GM21381 (cell line): ENCODE measurements around the gene PATZ1.
"Not testable (repeated sequence)": the region's sequence is repeated elsewhere in the genome, so short reads cannot be mapped to it uniquely, and the experiment has no call there.

Experiments
- ATAC-seq: cut with Tn5 transposase; IDR thresholded peaks from one replicate; pipeline ENCODE4 v1.9.1; 2021; ENCODE audit warnings: mild to moderate bottlenecking, moderate library complexity; ENCODE audit not compliant: unreplicated experiment

PATZ1 gene

DNA sequence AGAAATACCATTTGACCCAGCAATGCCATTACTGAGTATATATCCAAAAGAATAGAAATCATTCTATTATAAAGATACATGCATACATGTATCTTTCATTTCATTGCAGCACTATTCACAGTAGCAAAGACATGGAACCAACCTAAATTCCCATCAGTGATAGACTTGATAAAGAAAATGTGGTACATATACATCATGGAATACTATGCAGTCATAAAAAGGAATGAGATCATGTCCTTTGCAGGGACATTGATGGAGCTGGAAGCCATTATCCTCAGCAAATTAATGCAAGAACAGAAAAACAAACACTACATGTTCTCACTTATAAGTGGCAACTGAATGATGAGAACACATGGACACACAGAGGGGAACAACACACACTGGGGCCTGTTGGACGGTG is 31.9 kb downstream of the PATZ1 start:
- not testable (repeated sequence) for ATAC-seq

DNA sequence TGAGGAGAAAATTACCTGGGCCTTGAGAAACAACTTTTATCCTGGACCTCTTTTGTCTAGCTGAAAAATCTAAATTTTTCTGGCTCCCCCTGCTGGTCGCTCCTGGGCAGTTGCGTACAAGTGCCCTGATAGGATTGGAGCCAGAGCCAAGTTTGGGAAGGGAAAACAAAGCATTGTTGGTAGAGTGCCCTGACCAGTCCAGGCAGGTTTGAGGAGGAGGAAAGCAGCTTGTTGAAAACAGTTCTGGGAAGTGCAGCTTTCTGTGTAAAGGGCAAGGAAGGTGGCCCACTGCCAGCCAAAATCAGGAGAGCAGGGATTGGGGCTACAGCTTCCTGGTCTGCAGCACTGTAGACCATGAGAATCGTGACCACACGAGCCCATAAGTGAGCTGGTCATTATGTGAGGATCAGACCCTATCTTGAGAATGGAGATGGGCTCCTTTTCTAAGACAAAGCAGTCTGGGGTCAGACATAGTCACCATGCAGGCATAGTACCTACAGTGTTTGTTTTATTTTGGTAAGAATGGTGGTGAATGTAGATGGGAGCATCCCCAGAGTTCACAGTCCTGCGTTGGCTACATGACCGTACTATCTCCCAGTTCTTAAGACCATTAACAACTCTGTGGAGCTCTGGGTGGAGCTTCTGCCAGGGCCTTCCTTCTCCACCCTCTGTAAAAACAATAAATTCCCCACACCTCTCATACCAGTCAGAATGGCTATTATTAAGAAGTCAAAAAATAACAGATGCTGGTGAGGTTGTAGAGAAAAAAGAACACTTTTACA is 32.6 kb downstream of the PATZ1 start:
- no peak for ATAC-seq

DNA sequence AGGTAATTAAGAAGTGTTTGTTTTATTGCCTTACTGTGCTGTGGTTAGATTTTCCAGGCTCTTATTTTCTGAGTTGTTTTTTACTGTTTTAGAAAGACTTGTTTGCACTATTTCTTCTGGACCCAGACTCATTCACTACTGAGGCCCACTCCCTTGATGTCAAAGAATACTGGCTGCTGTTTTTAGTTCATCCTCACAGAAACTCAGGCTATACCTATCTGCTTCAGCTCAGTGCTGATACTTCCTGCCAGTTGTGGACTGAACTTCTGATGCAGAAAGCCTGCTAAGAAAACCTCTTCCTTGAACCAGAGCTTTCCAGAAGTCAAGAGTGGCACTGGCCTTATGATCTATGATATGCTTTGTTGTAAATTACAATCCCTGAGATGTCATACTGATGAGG is 38.0 kb downstream of the PATZ1 start:
- ATAC-seq = no peak

DNA sequence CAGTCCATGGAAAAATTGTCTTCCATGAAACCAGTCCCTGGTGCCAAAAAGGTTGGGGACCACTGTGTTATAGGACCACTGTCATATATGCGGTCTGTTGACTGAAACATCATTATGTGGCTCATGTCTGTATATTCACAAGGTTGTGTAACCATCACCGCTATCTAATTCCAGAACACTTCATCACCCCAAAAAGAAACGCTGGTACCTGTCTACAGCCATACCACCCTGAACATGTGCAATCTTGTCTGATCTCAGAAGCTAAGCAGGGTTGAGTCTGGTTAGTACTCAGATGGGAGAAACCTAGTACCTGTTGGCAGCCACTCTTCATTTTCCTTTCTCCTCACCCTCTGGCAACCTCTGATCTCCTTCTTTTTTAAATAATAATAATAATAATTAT is 41.0 kb downstream of the PATZ1 start:
- ATAC-seq = no peak

DNA sequence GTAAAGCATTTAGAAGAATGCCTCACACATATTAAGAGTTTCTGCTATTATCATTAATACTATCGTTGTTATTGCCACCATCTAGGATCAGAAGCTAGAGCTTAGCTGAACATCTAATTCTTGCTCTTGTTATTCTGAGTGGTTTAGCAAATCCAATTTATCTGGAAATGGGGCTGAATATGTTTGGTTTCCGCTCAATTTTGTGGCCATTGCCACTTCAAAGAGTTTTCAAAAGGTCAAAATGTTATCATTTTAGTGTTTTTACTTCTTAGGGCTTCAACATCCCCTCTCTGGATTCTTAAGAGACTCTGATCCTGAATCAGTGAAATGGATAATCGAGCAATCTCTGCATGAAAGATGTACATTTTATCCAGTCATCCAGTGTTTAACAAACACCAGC is 43.6 kb downstream of the PATZ1 start:
- ATAC-seq = no peak

DNA sequence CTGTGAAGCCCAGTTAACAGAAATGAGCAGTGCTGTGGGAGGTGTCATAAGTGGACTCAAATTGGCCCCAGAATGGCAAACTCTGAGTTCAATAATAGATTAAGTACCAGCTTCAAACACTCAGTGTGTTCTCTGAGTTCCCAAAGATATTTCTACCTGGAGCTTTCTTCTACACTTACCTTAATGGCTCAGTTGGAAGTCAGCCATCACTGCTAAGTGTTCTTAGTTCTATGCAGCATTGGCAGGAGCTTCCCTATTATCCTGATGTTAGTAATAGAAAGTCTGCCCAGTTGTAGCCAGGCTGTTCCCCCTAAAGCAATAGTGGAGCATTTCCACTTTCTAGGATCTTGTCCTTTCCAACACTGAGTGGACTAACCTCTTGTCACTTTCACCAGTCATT is 44.1 kb downstream of the PATZ1 start:
- ATAC-seq = no peak

DNA sequence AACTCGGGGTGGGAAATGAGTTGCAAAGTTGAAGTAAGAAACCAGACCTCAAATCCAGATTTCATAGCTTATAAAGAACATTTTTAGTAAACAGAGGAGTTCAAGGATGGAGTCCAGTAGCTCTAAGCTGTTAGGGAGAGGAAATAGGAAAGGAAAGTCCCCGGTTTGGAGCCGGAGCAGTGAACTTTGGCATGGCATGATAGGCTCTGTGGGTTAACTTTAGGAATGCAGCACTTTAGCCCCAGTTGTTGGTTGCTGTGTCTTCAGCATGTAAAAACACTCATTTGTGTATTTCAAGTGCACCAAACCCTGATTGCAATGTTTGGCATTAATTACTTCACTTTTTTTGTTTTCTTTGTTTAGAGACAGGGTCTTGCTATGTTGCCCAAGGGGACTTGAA is 45.2 kb downstream of the PATZ1 start:
- ATAC-seq = no peak

DNA sequence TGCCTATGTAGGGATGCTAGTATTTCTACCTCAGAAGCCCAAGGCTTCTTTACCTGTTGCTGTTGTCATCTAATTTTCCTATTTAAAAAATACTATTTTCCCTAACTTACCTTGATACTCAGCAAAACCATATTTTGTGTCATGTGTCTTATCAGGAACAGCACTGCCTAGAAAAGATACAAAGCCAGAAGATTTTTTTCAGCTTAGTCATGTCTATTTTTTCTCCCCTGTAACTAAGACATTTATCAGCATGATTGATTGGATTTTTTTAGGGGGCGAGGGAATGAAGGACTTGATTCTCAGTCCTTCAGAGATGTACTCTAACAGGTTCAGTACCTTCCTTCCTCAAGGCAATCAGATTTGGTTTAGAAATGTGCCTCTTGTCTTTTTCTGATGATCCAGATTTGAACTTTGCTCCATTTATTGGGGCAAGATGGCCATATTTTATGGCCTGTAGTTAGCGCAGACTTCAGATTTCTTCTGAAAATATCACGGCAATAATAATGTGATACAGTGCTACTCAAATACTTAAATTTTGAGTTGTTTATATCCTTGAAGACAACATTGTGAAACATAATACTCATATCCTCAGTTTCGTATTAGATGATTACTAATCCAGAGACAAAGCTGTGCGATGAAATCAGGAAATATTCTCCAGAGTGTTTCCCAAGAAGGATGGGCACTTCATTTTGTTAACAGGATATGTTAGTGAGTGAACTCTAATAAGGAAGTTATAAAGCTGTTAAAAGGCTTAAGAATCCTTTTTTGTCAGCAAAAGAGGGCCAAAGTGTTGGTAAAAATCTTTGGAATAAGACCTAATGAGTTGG is 50.1 kb downstream of the PATZ1 start:
- no peak for ATAC-seq

DNA sequence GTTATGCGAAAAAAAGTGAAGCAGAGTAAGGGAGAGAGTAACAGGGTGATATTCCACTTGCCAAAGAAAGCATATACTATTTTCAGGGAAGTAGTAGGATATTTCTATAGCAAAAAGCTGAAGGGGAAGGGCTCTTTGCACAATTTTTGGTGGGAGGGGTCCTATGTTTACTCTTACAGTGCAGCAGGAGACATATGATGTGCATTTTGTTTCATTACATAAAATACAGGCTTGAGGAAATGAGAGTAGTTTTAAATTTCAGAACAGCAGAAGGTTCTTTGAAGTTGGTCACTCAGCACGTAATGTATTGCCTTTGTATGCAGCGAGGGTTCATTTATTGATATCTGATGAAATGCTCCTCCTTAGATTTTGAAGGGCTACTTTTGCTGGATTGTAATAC is 50.8 kb downstream of the PATZ1 start:
- ATAC-seq = no peak

DNA sequence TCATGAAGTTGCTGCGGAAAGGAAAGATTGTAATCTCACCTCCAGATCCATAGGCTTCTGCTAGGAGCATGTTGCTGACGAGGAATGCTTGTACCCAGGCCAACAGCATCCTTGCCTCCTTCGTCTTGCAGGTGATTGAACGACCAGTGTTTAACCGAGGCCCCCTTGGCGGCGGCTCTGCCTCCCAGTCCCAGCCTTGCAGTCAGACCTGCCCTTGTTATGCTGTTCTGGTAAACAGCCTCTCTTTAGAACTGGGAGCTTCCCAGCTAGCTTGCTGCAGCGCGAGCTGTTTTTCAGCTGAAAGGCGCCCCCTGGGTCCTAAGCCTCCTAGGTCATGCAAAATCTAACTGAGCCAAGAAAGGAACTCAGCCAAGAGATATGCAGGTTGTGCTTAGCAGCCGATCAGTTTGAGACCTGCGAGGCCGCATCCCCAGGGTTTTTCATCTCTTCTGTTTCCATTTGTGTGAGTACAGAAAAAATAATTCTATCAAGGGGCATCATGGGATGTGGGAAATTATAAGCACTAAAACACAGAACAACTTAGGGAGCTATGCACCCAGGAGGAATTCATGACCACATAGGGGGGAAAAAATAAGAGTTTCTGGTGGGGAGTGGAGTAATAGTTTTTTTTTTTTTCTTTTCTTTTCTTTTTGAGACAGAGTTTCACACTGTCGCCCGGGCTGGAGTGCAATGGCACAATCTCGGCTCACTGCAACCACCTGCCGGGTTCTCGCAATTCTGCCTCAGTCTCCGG is 53.7 kb downstream of the PATZ1 start, which contains the start of gene PIK3IP1:
Gene PIK3IP1 (minus strand): TSS at position 253 of the 754 bp plus-strand sequence. CDS start 144 bp downstream, at position 109.
- ATAC-seq = peak; percentile 36

DNA sequence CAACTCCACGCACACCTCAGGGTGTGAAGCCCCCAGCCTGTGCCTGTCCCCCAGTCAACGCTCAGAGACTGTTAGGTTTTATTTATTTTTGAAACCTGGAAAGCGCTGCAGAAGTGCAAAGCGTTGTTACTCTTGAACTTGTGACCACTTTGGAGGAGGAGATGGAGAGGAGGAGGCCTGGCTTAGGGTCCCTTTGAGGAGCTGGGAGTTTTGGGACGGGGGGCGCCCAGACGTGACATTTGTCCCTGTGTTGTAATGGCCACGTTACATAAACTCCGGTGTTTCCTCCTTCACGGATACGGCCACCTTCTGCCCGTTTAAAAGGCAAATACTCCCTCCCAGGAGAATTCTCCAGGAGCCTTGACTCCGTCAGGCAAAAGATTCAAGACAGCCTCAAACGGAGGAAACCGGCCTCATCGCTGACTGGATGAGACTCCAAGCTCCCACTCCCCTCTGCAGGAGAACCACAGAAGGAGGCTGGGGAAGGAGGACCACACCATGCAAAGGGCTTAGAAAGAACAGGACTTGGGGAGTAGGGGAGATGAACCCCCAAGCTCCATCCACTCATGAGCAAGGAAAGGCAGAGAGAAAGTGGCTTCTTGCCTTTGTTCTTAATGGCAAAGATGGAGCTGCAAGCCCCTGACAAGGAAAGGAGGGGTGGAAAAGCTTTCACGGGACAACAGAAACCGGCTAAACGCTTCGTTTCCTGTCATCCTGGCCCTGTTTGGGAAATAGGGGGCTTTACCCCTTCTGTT is 54.5 kb downstream of the PATZ1 start:
- no peak for ATAC-seq

DNA sequence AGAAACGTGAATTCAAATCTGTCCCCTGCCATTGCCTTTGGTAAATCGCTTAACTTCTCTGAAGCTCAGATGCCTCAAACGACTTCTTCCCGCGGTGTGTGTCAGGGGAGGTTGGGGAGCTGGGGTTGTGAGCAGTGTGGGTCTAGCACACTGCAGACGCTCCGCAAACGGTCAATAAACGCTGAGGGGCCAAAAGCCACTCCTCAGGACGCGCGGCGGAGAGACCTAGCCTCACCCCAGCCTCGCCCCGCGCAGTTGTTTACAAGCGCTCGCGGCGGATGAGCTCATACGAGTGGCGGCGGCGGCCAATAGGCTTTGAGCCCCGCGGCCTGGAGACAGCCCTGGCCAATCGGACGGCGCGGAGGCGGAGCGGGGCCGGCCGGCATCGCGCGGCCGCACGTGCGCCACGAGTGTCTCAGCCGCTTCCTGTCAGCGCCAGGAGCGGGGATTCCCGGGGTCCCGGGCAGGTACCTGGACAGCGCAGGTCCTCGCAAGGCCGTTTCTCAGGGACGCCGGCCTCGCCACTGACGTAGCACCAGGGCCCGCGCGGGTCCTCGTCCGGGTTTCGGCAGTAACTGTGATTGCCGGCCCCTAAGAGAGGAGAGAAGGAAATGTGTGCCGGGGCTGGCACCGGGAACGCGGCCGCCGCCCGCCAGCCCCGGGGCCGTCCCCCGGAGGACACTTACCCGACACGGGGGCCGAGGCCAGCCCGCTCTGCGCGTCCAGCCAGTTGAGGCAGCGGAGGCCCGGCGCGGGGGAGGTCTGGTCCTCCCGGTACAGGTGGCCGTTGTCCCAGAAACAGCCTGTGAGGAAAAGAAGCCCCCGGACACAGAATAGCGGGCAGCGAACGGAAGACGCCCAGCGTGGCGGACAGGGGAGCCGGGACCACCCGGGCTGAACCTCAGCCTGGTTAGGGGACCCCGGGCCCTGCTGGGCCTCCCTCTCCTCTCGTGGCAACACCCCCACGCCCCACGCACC is 55.4 kb downstream of the PATZ1 start:
- peak; percentile 89 for ATAC-seq

DNA sequence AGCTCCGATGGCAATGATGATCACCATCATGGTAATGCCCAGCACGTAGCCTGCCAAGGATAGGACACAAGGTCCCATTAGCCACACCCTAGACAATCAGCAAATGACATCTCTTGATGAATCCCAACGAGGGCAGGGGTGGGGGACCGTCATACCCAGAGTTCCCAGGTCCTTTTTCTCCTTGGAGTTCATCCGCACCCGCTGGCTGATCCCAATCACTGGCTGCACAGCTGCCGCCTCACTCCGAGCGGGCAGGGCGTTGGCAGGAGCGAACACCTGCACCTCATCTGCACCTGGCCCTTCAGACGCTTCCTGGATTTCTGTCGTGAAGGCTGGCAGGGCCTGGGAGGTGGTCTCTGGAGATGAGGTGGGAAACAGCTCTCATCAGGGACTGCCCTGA is 56.8 kb downstream of the PATZ1 start:
- ATAC-seq = no peak

DNA sequence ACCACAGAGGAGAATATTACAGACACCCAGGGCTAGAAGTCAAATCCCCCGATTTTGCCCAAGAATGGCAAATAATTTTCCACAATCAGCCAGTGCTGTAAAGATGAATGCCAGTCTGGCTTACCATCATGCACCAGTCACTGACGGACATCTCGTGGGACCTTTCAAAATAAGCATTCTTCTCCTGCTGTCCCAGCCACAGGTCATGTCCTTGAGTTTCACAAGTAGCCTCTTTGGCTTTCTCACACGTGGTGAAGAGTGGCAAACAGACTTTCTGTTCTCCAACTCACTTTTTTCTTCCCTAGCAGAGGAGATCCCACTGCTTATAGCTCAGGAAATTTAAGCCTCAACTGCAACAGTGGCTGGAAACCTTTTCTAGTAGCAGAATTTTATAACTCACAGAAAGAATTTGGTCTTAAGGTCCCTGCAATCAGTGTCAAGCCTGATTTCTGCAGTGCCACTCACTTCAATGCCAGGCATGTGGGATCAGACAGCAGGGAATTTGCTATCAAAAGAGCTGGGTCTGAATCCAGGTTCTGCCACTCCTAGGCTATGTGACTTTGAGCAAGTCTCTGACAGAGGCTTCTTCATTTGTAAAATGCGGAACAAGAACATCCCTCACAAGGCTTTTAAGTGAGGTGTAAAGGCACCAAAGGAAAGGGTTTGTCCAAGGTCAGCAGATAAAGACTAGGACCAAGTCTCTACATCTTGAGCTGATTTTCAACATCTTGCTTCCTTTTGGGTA is 57.5 kb downstream of the PATZ1 start:
- ATAC-seq = no peak

DNA sequence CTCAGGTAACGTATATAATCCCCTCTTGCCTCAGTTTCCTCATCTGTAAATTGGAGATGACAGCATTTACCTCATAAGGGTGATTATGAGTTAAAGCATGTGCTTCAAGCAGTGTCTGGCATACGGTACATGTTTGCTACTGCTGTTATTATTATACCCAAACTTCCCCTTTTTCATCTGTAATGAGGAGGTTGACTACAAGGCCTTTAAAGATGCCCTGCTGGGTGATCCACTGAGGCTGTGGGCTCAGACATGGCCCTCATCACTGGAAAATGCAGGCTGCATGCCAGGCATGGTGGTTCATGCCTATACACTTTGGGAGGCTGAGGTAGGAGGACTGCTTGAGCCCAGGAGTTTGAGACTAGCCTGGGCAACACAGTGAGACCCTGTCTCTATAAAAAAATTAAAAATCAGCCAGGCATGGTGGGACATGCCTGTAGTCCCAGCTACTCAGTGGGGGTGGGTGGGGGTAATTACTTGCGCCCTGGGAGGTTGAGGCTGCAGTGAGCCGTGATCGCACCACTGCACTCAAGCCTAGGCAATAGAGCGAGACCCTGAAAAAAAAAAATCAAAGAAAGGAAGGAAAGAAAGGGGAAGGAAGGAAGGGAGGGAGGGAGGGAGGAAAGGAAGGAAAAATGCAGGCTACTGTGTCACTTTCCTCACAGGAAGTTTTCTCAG is 58.2 kb downstream of the PATZ1 start:
- ATAC-seq = no peak

DNA sequence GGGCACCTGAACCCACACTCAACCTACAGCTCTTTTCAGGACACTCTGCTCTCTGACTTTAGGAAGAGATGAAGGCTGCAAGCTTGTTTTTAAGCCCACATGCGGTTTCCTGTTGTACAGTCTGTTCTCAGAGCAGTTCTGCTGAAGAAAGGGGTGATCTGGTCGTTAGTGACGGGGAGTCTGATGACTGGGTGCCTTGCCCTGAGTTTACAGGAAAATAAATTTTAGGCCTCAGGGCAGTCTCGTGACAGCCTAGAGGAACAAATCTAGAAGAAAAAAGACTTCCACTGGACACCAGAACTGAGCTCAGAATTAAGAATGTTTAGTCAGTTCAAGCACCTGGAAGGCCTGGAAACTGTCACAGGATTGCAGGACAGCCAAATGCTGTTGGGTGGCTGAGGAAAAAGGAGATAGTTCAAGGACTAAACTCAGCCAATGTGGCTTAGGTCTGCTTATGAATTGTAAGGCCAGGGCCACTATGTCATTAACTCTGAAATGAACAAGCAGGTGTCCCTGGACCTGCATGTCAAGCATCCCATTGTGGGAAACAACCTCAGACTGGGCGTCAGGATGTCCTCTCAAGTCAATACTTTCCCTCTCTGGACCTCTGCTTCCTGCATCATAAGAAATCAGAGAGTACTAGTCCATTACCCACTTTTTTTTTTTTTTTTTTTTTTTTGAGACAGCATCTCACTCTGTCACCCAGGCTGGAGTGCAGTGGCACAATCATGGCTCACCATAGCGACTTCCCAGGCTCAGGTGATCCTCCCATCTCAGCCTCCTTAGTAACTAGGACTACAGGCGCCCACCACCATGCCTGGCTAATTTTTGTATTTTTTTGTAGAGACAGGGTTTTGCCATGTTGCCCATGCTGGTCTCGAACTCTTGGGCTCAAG is 59.5 kb downstream of the PATZ1 start:
- ATAC-seq = no peak
